PC-9 (cell line): ENCODE measurements around the gene PRKCA. TPM values are rescaled to one million over a fixed set of nuclear protein-coding genes. Genes with fewer than 3 reads are reported as not detected.

Experiments
- BruUV-seq: library from RNA; stranded (reverse); fragments of 400-500 nt; replicated peaks from 2 replicates; lab custom pipeline; 2021; lab: Mats Ljungman, UMichigan
- CTCF ChIA-PET: fragments of 300-600 bp; sonication (Branson Sonifier 250); formaldehyde crosslinking; loops from one replicate; lab custom pipeline; 2022; ENCODE audit warnings: antibody characterized with exemption; lab: Charles Lee
- POLR2A ChIA-PET: fragments of 300-600 bp; sonication (Branson Sonifier 250); formaldehyde crosslinking; loops from one replicate; lab custom pipeline; 2022; ENCODE audit warnings: antibody characterized with exemption; ENCODE audit not compliant: unreplicated experiment; lab: Charles Lee
- DNase-seq, 2 experiments: peaks; one replicate each; pipeline versions ENCODE4 v3.0.0 to v3.0.0-alpha.2; 2015 to 2022; ENCODE audit warnings: mixed read lengths in 1 of 2
- H2AFZ ChIP-seq: fragments of 200-600 bp; sonication (generic); 2 replicates; pipeline ENCODE4 v1.8.1; 2017; ENCODE audit warnings: antibody characterized with exemption
- H3F3A ChIP-seq: fragments of 200-600 bp; sonication (generic); 2 replicates; pipeline ENCODE4 v1.8.1; 2017; ENCODE audit warnings: antibody characterized with exemption, mild to moderate bottlenecking, low read depth; ENCODE audit not compliant: insufficient read depth
- H3K27ac ChIP-seq: fragments of 200-600 bp; sonication (generic); 2 replicates; pipeline ENCODE4 v1.6.1; 2016; ENCODE audit warnings: mixed run types
- H3K27me3 ChIP-seq: fragments of 200-600 bp; sonication (generic); 2 replicates; pipeline ENCODE4 v1.6.1; 2016; ENCODE audit warnings: low read depth, mixed run types; ENCODE audit not compliant: insufficient read depth
- H3K36me3 ChIP-seq: fragments of 200-600 bp; sonication (generic); 2 replicates; pipeline ENCODE4 v1.6.1; 2016; ENCODE audit warnings: low read depth, mixed run types
- H3K4me1 ChIP-seq: fragments of 200-600 bp; sonication (generic); replicated peaks from 2 replicates; pipeline ENCODE4 v1.6.1; 2016; ENCODE audit warnings: mixed run types; ENCODE audit not compliant: insufficient read depth
- H3K4me2 ChIP-seq: fragments of 200-600 bp; sonication (generic); 2 replicates; pipeline ENCODE4 v1.6.1; 2017; ENCODE audit warnings: mixed run types
- H3K4me3 ChIP-seq: fragments of 200-600 bp; sonication (generic); 2 replicates; pipeline ENCODE4 v1.6.1; 2016; ENCODE audit warnings: mixed run types
- H3K79me2 ChIP-seq: fragments of 200-600 bp; sonication (generic); 2 replicates; pipeline ENCODE4 v1.6.1; 2017; ENCODE audit warnings: low read depth, mixed run types
- H3K9me2 ChIP-seq: fragments of 200-600 bp; sonication (generic); 2 replicates; pipeline ENCODE4 v1.8.1; 2017; ENCODE audit warnings: mild to moderate bottlenecking; ENCODE audit not compliant: insufficient read depth
- H3K9me3 ChIP-seq: fragments of 200-600 bp; sonication (generic); 2 replicates; pipeline ENCODE4 v1.8.1; 2016; ENCODE audit warnings: low read depth; ENCODE audit not compliant: insufficient read depth
- H4K20me1 ChIP-seq: fragments of 200-600 bp; sonication (generic); 2 replicates; pipeline ENCODE4 v1.8.1; 2017; ENCODE audit not compliant: insufficient read depth
- CTCF ChIP-seq: fragments of 200-600 bp; sonication (generic); conservative IDR thresholded peaks from 2 replicates; pipeline ENCODE4 v1.6.1; 2017; ENCODE audit warnings: mixed run types, antibody characterized with exemption, mild to moderate bottlenecking, moderate library complexity
- EZH2 ChIP-seq: fragments of 200-600 bp; sonication (generic); IDR thresholded peaks from 2 replicates; pipeline ENCODE4 v1.8.0; 2017; ENCODE audit warnings: antibody characterized with exemption, low read depth
- intact Hi-C: fragments of 100-400 bp; cut with micrococcal nuclease; formaldehyde crosslinking; loops from one replicate; pipeline ENCODE4 v1.10.0; 2022; ENCODE audit not compliant: unreplicated experiment
- total RNA-seq: library from RNA; stranded (reverse); gene quantifications from 2 replicates; pipeline ENCODE4 v1.2.3, GENCODE V29; 2021

PRKCA gene
- total RNA-seq, 1 experiment from 2014 or later: 23.1 TPM

DNA sequence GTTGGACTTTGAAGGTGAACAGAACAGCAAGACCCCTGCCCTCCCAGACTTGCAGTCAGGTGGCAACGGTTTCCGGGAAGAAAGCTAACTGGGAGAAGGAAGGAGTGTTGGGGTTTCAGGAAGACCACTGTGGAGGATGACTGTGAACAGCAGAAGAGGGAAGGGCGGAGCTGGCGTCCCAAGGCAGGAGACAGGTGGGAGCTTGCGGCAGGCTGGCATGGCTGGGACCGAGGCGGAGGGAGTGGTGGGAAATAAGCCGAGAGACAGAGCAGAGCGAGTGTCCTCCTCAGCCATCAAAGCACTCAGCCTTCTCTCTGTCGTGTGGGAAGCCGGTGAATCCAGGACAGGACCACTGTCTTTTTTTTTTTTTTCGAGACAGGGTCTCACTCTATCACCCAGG is 424.0 kb downstream of the PRKCA start:
- Histone ChIP-seq H3F3A (no peaks in the 10 kb centered on the region), H3K27ac (no peak overlapping the region), H3K36me3 (no peaks in the 10 kb centered on the region), H3K79me2 (no peaks in the 10 kb centered on the region), H3K4me3 (no peak overlapping the region), H3K9me2 (no peaks in the 10 kb centered on the region), H4K20me1 (no peaks in the 10 kb centered on the region; the same call in 1 of the 2 replicates), H2AFZ (no peak overlapping the region), H3K4me1 (0 out of 2 replicates have a peak, but pooled peaks cover 5% of the 10 kb centered on the region), H3K4me2 (no peak overlapping the region), H3K9me3 (no peaks in the 10 kb centered on the region), H3K27me3 (no peaks in the 10 kb centered on the region)
- TF ChIP-seq EZH2 (no peak), CTCF (no peak)
- BruUV-seq: no TSS peak
- CTCF ChIA-PET: interaction anchor here (0.7 kb wide), 1 partner anchor 174 kb away, joined by 8 read pairs; no protein-coding TSS in a partner anchor
- POLR2A ChIA-PET: no interaction called here
- no peak for DNase-seq
- intact Hi-C loops: loop anchor here (5.0 kb wide), 1 partner anchor 251 kb away; no protein-coding TSS in a partner anchor

GRCh38 chr17:66726846-66727245 is 424.4 kb downstream of the PRKCA start:
- POLR2A ChIA-PET: no interaction called here
- no TSS peak for BruUV-seq
- no peak for DNase-seq
- H3F3A ChIP-seq: no peaks in the 10 kb centered on the region
- intact Hi-C loops: loop anchor here (5.0 kb wide), 1 partner anchor 250 kb away; no protein-coding TSS in a partner anchor
- H3K4me1 ChIP-seq: 0 out of 2 replicates have a peak, but pooled peaks cover 5% of the 10 kb centered on the region
- no peaks in the 10 kb centered on the region for H3K79me2 ChIP-seq
- no peak for TF ChIP-seq CTCF
- TF ChIP-seq EZH2: no peak
- H3K27me3 ChIP-seq: no peaks in the 10 kb centered on the region
- H3K9me2 ChIP-seq: no peaks in the 10 kb centered on the region
- no peaks in the 10 kb centered on the region for H3K36me3 ChIP-seq
- H3K9me3 ChIP-seq: no peaks in the 10 kb centered on the region
- H3K4me2 ChIP-seq: no peak overlapping the region
- no peaks in the 10 kb centered on the region; the same call in 1 of the 2 replicates for H4K20me1 ChIP-seq
- no peak overlapping the region for H3K27ac ChIP-seq
- H3K4me3 ChIP-seq: no peak overlapping the region
- no peak overlapping the region for H2AFZ ChIP-seq
- CTCF ChIA-PET: interaction anchor here (0.7 kb wide), 1 partner anchor 174 kb away, joined by 8 read pairs; no protein-coding TSS in a partner anchor

DNA sequence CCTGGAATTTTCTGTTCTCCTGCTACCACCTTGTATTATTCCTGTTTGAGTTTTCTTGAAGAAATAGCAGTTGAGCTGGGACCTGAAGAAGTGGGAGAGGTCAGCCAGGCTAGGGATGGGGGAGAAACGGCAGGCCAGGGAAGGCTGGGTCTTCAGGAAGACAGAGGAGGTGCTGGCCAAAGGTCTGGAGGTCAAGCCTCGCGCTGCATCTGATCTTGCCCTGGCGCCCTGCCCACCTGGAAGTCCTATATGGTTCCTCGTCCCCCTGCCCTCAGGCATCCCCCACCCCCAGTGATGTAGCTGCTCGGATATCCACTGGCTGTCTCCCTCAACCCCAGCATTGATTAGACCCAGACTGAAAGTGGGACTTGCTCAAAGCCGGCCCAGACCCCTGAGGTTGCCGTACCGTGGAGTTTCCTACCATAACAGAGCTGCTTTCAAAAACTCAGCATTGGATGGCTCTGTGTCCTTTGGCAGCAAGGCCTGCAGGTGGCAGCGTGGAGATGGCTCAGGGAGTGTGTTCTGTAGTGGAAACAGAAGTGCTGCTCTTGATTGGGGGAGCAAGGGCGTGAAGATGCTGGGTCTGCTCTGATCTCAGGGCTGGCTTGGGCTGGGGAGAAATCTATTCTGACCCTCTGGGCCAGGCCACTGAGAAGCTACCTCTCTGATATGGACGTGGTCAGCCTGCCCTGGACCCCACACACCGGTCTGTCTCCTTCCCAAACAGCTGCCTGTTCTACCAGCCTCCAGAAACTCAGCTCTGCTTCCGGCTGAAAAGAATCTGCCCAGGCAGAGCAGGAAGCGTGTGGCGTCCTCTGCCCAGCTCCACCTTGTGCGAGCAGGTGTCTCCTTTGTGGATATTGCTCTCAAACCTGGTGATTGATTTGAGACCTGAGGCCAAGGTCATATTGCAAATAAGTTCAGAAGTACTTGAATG is 425.5 kb downstream of the PRKCA start:
- no peaks in the 10 kb centered on the region for H3K79me2 ChIP-seq
- no peaks in the 10 kb centered on the region for H3K9me2 ChIP-seq
- no peaks in the 10 kb centered on the region; the same call in 1 of the 2 replicates for H4K20me1 ChIP-seq
- intact Hi-C loops: loop anchor here (5.0 kb wide), 1 partner anchor 249 kb away; no protein-coding TSS in a partner anchor
- ChIA-PET POLR2A (interaction anchor here (0.5 kb wide), 1 partner anchor 884 kb away, joined by 4 read pairs; no protein-coding TSS in a partner anchor), CTCF (interaction anchor here (0.5 to 1.2 kb wide), 3 partner anchors 40 to 430 kb away, joined by 3 to 4 read pairs (median 3); no protein-coding TSS in a partner anchor)
- no peaks in the 10 kb centered on the region for H3F3A ChIP-seq
- TF ChIP-seq EZH2: no peak
- TF ChIP-seq CTCF: peak; percentile 68
- 0 out of 2 replicates have a peak, but pooled peaks cover 5% of the 10 kb centered on the region for H3K4me1 ChIP-seq
- no peak overlapping the region for H3K4me2 ChIP-seq
- H3K9me3 ChIP-seq: no peaks in the 10 kb centered on the region
- no TSS peak for BruUV-seq
- H3K27me3 ChIP-seq: no peaks in the 10 kb centered on the region
- no peaks in the 10 kb centered on the region for H3K36me3 ChIP-seq
- no peak overlapping the region for H3K27ac ChIP-seq
- DNase-seq: peak in 1 of 2 experiments; percentile 40
- no peak overlapping the region for H3K4me3 ChIP-seq
- no peak overlapping the region for H2AFZ ChIP-seq
